ENCODE measurements around the gene ZNF207.
A peak's percentile ranks its signal among the peaks of the same experiment; 100 is the strongest.
"Not testable (repeated sequence)": the region's sequence is repeated elsewhere in the genome, so short reads cannot be mapped to it uniquely, and the experiment has no call there.

Gene ZNF207

GRCh38 chr17:32349854-32350665 lies at the start of gene ZNF207:
ZNF207 (plus strand) TSS chr17:32350157; CDS start chr17:32350286, 129 bp downstream.
- DNase-seq = peak; percentile 99

GRCh38 chr17:32302037-32302436 lies 47.9 kb upstream of the ZNF207 start:
- no peak for DNase-seq

GRCh38 chr17:32302860-32303649 lies 46.9 kb upstream of the ZNF207 start:
- peak; percentile 37 for DNase-seq

GRCh38 chr17:32303781-32304288 lies 46.1 kb upstream of the ZNF207 start:
- peak; percentile 52 for DNase-seq

- no peak for DNase-seq
These were observed 44.9 kb upstream of the ZNF207 start for GRCh38 chr17:32305049-32305448.

GRCh38 chr17:32307658-32308057 lies 42.3 kb upstream of the ZNF207 start:
- no peak for DNase-seq

- peak; percentile 97 for DNase-seq
These were observed 38.9 kb upstream of the ZNF207 start for GRCh38 chr17:32311028-32311536.

GRCh38 chr17:32314636-32315035 lies 35.3 kb upstream of the ZNF207 start:
- no peak for DNase-seq

- no peak for DNase-seq
These were observed 34.8 kb upstream of the ZNF207 start for GRCh38 chr17:32315171-32315570.

GRCh38 chr17:32316653-32317052 lies 33.3 kb upstream of the ZNF207 start:
- DNase-seq = not testable (repeated sequence)

GRCh38 chr17:32317353-32317752 lies 32.6 kb upstream of the ZNF207 start:
- DNase-seq = no peak

- DNase-seq = no peak
These were observed 31.9 kb upstream of the ZNF207 start for GRCh38 chr17:32318071-32318470.

- DNase-seq = peak; percentile 89
These were observed 30.4 kb upstream of the ZNF207 start for GRCh38 chr17:32319548-32319905.

GRCh38 chr17:32320080-32320479 lies 29.9 kb upstream of the ZNF207 start:
- not testable (repeated sequence) for DNase-seq

GRCh38 chr17:32320847-32321246 lies 29.1 kb upstream of the ZNF207 start:
- DNase-seq = no peak

GRCh38 chr17:32323046-32323445 lies 26.9 kb upstream of the ZNF207 start:
- no peak for DNase-seq

GRCh38 chr17:32323811-32324491 lies 26.0 kb upstream of the ZNF207 start:
- DNase-seq = peak; percentile 55

GRCh38 chr17:32327911-32328310 lies 22.0 kb upstream of the ZNF207 start:
- DNase-seq = no peak

- DNase-seq = no peak
These were observed 19.8 kb upstream of the ZNF207 start for GRCh38 chr17:32330147-32330546.

- DNase-seq = no peak
These were observed 18.5 kb upstream of the ZNF207 start for GRCh38 chr17:32331243-32332040.

- no peak for DNase-seq
These were observed 16.8 kb upstream of the ZNF207 start for GRCh38 chr17:32333187-32333586.

GRCh38 chr17:32335046-32335445 lies 14.9 kb upstream of the ZNF207 start:
- DNase-seq = no peak

Measured in NCI-H82 (cell line).